NCI-H2196 (cell line): Measurements from ENCODE around the gene TBC1D2B.
"Not testable (repeated sequence)": the region's sequence is repeated elsewhere in the genome, so short reads cannot be mapped to it uniquely, and the experiment has no call there.

Experiments used
- DNase-seq: peaks from one replicate; lab custom pipeline; 2025; ENCODE audit not compliant: unreplicated experiment; lab: John Stamatoyannopoulos, UW

TBC1D2B gene

GRCh38 chr15:78006567-78007205 is 70.8 kb downstream of the TBC1D2B start:
- DNase-seq: no peak

- peak; percentile 80 for DNase-seq
These were observed 72.4 kb downstream of the TBC1D2B start for GRCh38 chr15:78004919-78005634.

- no peak for DNase-seq
These were observed 73.2 kb downstream of the TBC1D2B start for GRCh38 chr15:78004222-78004727.

DNA sequence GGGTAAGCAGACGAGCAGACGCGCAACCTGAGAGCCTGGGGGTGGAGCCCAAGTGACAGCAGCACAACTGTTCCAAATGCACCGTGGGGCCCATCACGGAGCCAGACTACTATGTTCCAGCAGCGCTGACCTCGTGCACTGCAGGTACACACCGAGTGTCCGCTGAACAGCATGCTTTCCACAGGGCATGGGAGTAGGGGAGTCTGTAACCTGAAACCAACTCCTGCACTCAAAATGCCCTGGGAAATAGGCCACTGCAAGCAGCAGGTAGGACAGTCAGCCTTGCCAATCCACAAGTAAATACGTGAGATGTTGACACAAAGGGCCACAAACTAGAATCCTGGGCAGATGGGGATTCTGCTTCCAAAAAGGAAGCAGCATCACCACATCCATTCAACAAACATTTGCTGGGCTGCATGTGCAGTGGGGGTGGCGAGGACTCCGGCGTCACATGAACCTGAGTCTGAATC is 73.9 kb downstream of the TBC1D2B start:
- DNase-seq: peak; percentile 87

- DNase-seq: peak; percentile 27
These were observed 74.5 kb downstream of the TBC1D2B start for GRCh38 chr15:78002996-78003395.

GRCh38 chr15:78001656-78002055 is 75.9 kb downstream of the TBC1D2B start:
- no peak for DNase-seq

DNA sequence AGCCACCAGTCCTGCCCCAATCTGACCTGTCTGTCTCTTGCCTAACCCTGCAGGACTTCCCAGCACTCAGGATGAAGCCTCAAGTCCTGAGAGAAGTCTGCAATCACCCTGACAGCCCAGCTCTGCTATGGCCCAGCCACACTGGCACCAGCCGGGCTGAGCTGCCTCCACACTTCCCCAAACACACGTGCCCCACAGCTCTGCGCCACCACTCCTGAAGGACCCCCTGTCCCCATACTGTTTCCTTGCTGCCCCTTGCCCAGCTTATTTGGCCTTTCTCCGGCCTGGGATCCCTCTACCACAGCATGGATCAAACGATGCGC is 76.6 kb downstream of the TBC1D2B start:
- DNase-seq: no peak

DNA sequence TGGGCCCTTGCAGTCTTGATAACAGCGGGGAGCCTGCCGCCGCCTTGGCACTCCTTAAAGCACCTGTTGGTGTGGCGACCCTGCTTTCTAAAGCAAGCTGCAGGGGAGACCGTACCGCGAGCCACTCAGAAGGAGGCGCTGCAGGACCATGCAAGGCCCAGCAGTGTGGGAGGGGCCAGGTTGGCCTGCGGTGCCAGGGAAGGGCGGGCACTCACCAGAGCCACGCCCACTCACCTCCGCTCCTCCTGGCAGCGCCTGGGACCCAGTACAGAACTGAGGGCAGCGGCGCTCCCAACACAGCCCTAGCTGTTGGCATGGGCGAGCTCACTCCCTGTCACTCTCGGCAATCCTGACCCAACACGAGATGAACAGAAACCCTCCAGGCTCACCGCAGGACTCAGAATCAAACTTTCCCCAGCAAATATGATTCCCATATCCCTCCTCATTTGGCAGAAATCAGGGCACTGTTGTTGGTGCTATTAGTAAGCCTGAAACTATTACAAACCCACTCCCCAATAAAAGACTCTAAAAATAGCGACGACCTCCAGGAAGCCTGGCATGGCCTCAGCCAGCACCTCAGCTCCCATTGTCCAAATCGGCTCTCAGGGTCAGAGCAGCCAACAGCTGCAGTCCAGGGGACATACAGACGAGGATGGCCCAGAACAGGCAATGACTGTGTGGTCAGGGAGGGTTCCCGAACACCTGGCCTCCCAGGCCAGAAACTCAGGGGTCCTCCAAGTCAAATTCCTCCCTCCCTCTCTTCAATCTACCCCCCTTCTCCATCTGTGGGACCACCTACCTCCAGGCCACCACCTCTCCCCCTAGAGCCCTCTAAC is 77.2 kb downstream of the TBC1D2B start:
- DNase-seq: peak; percentile 81

DNA sequence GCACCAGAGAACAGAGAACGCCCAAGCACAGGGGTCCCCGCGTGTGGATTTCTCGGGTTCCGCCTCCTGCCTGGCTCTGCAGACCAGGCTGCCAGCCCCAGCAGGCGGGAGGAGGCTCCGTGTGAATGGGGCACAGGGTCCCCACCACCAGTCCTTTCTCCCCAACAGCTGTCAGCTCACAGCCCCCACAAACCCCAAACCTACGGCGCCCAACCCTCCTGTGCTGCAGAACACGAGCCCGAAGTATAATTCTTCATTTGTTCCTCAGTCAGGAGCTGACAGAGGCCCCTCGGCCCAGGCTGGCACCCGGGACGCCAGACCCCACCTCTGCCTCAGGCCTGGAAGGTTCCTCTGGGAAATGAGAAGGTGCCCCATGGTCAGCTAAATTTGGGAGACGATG is 78.0 kb downstream of the TBC1D2B start:
- no peak for DNase-seq

DNA sequence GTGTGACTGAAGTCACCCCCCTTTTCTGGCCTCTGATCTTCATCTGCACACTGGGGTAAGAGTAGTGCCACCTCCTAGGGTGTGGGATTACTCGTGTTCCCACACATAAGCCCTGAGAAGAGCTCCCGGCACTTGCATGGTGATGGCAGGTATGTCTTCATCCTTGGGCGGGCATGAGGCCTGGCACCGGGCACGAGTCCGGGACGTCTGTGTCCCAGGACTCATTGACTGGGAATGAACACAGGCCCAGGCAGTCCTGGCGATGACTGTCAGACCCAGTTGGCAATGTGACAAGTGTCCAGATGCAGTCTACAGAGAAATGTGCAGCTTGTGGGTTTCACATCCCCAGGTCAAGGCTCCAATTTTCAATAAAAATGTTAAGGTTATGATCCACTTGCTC is 78.9 kb downstream of the TBC1D2B start:
- no peak for DNase-seq

DNA sequence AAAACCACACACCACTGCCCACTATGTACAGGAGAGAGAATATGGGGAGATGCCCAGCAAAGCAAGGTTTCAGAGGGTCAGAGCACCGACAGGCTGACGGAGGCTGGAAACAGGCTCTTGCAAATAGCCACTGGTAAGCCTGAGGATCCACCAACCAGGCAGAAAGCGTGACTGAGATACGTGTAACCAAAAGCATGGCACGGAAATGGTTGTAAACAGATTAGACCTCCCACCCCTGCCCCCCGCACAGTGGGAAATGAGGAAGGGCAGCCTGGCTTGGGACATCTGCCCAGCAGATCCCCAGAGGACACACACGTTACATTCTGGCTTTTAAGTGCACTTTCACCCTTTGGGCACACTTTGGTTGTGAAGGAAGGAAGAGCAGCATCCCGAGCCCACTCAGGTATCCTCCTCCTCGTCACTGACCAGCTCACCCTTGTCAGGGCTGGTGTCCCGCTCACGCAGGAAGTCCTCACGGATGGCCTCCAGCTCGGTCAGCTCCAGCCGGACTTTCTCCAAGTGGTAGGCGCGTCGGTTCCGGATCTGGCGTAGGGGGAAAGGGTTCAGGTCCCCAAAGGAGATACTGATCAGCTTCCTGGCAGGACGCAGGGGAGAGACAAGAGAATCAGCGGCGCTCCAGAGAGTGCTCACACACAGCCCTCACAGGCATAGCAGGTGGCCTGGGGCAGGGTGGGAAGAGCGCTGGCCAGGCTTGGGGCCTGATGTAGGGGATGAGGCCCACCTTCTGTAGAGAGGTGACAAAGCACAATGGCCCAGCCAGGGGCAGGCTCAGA is 79.6 kb downstream of the TBC1D2B start:
- DNase-seq: not testable (repeated sequence)

GRCh38 chr15:77997221-77997620 is 80.3 kb downstream of the TBC1D2B start:
- not testable (repeated sequence) for DNase-seq

DNA sequence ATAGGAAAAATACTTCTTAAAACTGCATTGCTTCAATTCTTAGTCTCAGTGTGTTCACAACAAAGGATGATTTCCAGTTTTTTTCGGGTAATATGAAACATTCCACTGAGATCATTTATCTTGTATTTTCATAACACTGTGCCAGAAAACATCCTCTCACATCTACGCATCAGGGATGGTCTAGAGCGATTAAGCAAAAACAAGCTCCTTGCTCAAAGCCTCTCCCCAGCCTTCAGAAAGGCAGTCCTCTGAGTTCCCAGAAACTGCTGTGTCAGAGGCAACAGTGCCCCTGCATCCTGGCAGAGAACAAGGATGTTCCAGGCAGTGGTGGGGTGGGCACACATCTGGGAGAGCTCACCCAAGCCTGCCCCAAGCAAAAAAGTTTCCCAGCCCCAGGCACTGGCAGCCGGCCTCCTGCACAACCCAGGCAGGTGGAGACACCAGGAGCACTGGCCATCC is 80.8 kb downstream of the TBC1D2B start:
- DNase-seq: not testable (repeated sequence)

DNA sequence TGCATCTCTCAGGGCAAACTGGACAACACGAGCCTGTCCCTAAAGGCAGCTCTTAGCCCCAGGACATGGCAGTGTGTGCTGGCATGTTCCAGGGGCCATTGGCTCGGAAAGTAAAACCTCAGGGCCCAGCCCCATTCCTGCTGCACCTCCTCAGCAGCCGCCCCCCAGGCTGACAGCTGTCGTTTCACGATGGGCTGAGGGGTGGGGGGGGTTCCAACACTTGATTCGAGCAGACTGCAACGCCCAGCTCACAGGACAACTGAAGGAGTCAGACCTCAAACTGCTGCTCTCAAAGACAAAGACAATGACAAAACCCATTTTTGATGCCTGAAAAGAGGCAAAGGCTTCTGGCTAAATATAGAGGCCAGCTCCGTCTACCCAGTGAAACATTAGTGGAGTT is 81.3 kb downstream of the TBC1D2B start:
- not testable (repeated sequence) for DNase-seq

- DNase-seq: not testable (repeated sequence)
These were observed 82.0 kb downstream of the TBC1D2B start for GRCh38 chr15:77995537-77995918.

- DNase-seq: not testable (repeated sequence)
These were observed 82.5 kb downstream of the TBC1D2B start for GRCh38 chr15:77994893-77995536.

DNA sequence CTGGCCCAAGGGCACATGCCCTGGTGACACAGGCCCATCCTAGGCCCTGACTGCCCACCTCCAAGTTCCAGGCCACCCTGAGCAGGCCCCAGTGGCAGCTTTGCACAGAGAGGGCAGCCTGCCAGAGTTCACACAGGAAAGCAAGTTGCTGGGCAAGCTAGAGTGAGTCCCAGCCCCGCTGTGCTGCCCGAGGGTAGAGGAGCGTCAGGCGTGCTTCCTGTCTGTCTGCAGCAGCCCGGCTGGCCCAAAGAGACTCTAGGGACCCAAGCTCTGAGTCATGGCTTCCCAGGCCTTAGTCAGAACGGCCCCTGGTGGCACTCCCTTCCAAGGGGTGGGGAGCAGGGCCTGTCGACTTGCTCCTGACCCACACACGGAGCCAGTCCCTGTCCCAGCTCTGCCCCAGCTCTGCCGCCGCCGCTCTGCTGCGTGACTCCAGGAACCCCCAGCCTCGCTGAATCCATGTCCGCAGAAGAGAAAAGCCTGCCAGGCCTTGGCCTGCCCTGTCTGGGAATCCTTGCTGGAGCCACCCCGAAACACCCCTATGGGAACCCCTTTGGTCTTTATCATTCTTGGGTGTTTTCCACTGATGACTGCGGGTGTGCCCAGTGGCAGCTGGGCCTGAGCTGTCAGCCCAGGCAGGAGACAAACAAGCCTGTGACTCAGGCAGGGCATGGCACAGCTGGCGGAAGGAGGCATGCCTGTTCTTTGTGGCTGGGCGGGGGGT is 83.4 kb downstream of the TBC1D2B start:
- DNase-seq: peak; percentile 6

- no peak for DNase-seq
These were observed 84.1 kb downstream of the TBC1D2B start for GRCh38 chr15:77993374-77993911.
